ENCODE results near the gene PLEKHG4B. TPM values are rescaled to one million over a fixed set of nuclear protein-coding genes. Genes with fewer than 3 reads are reported as not detected.

PLEKHG4B gene
- total and polyA plus RNA-seq, 2 donors from 2014 or later: 0.13 to 0.37 TPM

GRCh38 chr5:141761-142160, 49.8 kb downstream of the PLEKHG4B start:
- no peaks in the 10 kb centered on the region for H3K27me3 ChIP-seq (ENCODE audit: control insufficient read depth, insufficient read depth, low read length)
- H3K27ac ChIP-seq (ENCODE audit: low read depth in 2 of 2, low read length in 2 of 2): no peak overlapping the region
- intact Hi-C loops (cut with DNase I): no loop called here
- H3K9me3 ChIP-seq (ENCODE audit: control insufficient read depth in 2 of 3, insufficient read depth in 1 of 3, low read length in 3 of 3): peaks cover 0 to 3% (median 0%) of the 10 kb centered on the region in 3 donors
- no peak overlapping the region for H3K4me3 ChIP-seq (ENCODE audit: low read length in 3 of 3)
- no peak for TF ChIP-seq CTCF (IDR thresholded peaks at IDR 0.05; ENCODE audit: borderline replicate concordance, extremely low read depth, insufficient read depth)
- DNase-seq (no peak), FAIRE-seq (no peak)
- H3K36me3 ChIP-seq (ENCODE audit: control insufficient read depth in 2 of 3, insufficient read depth in 3 of 3, low read length in 3 of 3): peaks cover 0 to 2% (median 0%) of the 10 kb centered on the region in 3 donors
- H3K9ac ChIP-seq (ENCODE audit: low read length in 3 of 3): no peak overlapping the region
- H3K4me1 ChIP-seq (ENCODE audit: control insufficient read depth in 2 of 3, insufficient read depth in 2 of 3, low read depth in 1 of 3, low read length in 3 of 3): no peaks in the 10 kb centered on the region

GRCh38 chr5:142246-142810, 50.4 kb downstream of the PLEKHG4B start:
- no peak for TF ChIP-seq CTCF (IDR thresholded peaks at IDR 0.05; ENCODE audit: borderline replicate concordance, extremely low read depth, insufficient read depth)
- Histone ChIP-seq H3K4me1 (ENCODE audit: control insufficient read depth in 2 of 3, insufficient read depth in 2 of 3, low read depth in 1 of 3, low read length in 3 of 3) (no peaks in the 10 kb centered on the region), H3K27me3 (ENCODE audit: control insufficient read depth, insufficient read depth, low read length) (no peaks in the 10 kb centered on the region), H3K9ac (ENCODE audit: low read length in 3 of 3) (no peak overlapping the region), H3K9me3 (ENCODE audit: control insufficient read depth in 2 of 3, insufficient read depth in 1 of 3, low read length in 3 of 3) (peaks cover 0 to 9% (median 1%) of the 10 kb centered on the region in 3 donors), H3K27ac (ENCODE audit: low read depth in 2 of 2, low read length in 2 of 2) (no peak overlapping the region), H3K36me3 (ENCODE audit: control insufficient read depth in 2 of 3, insufficient read depth in 3 of 3, low read length in 3 of 3) (peaks cover 0 to 2% (median 0%) of the 10 kb centered on the region in 3 donors), H3K4me3 (ENCODE audit: low read length in 3 of 3) (no peak overlapping the region)
- intact Hi-C loops (cut with DNase I): no loop called here
- DNase-seq: no peak
- FAIRE-seq: no peak

GRCh38 chr5:143041-143440, 51.1 kb downstream of the PLEKHG4B start:
- Histone ChIP-seq H3K4me3 (ENCODE audit: low read length in 3 of 3) (no peak overlapping the region), H3K36me3 (ENCODE audit: control insufficient read depth in 2 of 3, insufficient read depth in 3 of 3, low read length in 3 of 3) (peaks cover 0 to 2% (median 0%) of the 10 kb centered on the region in 3 donors), H3K27me3 (ENCODE audit: control insufficient read depth, insufficient read depth, low read length) (no peaks in the 10 kb centered on the region), H3K9ac (ENCODE audit: low read length in 3 of 3) (no peak overlapping the region), H3K27ac (ENCODE audit: low read depth in 2 of 2, low read length in 2 of 2) (no peak overlapping the region), H3K4me1 (ENCODE audit: control insufficient read depth in 2 of 3, insufficient read depth in 2 of 3, low read depth in 1 of 3, low read length in 3 of 3) (no peaks in the 10 kb centered on the region), H3K9me3 (ENCODE audit: control insufficient read depth in 2 of 3, insufficient read depth in 1 of 3, low read length in 3 of 3) (peaks cover 0 to 16% (median 8%) of the 10 kb centered on the region in 3 donors)
- TF ChIP-seq CTCF (IDR thresholded peaks at IDR 0.05; ENCODE audit: borderline replicate concordance, extremely low read depth, insufficient read depth): no peak
- intact Hi-C loops (cut with DNase I): no loop called here
- FAIRE-seq (no peak), DNase-seq (no peak)

- intact Hi-C loops (cut with DNase I): no loop called here
- Histone ChIP-seq H3K9me3 (ENCODE audit: control insufficient read depth in 2 of 3, insufficient read depth in 1 of 3, low read length in 3 of 3) (peaks cover 0 to 23% (median 9%) of the 10 kb centered on the region in 3 donors), H3K9ac (ENCODE audit: low read length in 3 of 3) (no peak overlapping the region), H3K36me3 (ENCODE audit: control insufficient read depth in 2 of 3, insufficient read depth in 3 of 3, low read length in 3 of 3) (peaks cover 0 to 2% (median 0%) of the 10 kb centered on the region in 3 donors), H3K27ac (ENCODE audit: low read depth in 2 of 2, low read length in 2 of 2) (no peak overlapping the region), H3K27me3 (ENCODE audit: control insufficient read depth, insufficient read depth, low read length) (no peaks in the 10 kb centered on the region), H3K4me1 (ENCODE audit: control insufficient read depth in 2 of 3, insufficient read depth in 2 of 3, low read depth in 1 of 3, low read length in 3 of 3) (no peaks in the 10 kb centered on the region), H3K4me3 (ENCODE audit: low read length in 3 of 3) (no peak overlapping the region)
- no peak for TF ChIP-seq CTCF (IDR thresholded peaks at IDR 0.05; ENCODE audit: borderline replicate concordance, extremely low read depth, insufficient read depth)
- FAIRE-seq (no peak), DNase-seq (peak in 1 of 5 donors; percentile 52)
Observed at GRCh38 chr5:144941-145340, 53.0 kb downstream of the PLEKHG4B start.
